ENCODE results near the gene CBX2. TPM values are rescaled to one million over a fixed set of nuclear protein-coding genes. Genes with fewer than 3 reads are reported as not detected.

CBX2 gene
- total and polyA plus RNA-seq, 2 of the 4 experiments (the other 2 are of a cell fraction) = 2.0 to 3.2 TPM

DNA sequence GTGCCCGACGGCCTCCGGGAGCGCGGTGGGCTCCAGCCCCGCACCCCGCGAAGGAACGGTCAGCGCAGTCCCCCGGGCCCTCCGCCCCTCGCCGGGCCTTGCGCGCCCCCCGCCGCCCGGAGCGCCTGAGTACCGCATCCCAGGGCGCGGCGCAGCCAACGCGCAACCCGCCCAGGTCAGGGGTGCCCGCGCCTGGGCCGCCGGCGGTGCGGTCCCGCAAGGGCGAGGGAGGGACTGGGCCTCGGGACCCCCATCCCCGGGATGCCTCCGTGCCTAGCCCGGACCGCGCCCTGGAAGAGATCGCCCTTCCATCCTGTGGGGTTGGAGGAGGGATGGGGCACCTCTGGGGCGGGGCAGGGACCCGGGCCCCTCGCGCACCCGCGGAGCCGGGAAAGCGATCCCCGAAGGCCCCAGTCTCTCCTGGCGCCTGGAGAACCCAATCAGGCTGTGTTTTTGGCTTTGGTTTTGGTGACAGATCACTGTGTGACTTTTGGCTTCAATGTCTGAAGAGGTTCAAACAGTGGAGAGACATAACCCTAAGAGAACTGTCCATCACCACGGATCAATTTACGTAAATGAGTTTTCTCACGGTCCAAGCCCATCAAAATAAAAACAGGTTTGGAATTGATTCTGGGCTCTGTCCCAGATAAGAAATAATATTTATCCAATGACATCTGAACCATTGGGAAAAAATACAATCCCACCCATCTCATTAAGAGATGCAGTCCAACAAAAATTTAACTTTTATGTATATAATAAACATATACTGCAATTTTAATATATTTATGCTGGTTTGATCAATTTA, 29.5 kb upstream of the CBX2 start (continued):
- TF ChIP-seq RAD21 (IDR thresholded peaks at IDR 0.05; ENCODE audit: low read length) = no peak

DNA sequence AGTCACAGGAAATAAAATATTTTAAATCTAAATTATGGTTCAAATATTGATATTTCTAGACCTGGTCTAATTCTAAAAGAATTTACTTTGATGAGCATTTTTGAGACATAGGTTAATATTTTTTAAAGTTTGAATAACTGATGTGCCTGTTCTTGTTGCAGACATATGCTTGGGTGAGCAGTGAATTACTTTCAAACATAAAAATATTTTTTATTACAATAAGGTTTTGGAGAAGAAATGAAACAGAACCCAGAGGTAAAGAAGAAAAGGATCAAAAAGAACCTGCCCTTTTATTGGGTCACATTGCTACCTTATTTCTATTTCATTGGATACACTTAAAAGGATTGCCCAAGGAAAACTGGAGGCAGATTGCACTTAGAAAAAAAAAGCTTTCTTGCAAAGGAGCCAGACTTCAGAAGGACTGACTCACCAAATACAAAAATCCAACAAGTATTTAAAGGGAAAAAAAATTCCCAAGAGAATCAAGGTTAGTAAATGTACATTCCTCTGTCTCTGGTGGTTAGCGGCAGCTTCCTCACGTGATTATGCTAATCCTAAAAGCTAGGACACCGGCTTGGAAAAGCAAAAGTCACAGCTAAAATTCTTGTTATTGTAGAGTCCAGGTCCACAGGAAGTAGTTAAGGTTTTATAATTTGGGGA, 28.7 kb upstream of the CBX2 start:
- no peak overlapping the region for H2AFZ ChIP-seq (replicated peaks; ENCODE audit: low read length, poor library complexity)
- dilution Hi-C loops (cut with HindIII; ENCODE audit: low sequenced_read_pairs, unreplicated experiment) = no loop called here
- no peak overlapping the region for H3K27ac ChIP-seq (ENCODE audit: insufficient read depth, low read length)
- ChIA-PET CTCF (interaction anchor here (0.6 kb wide), 1 partner anchor 151 kb away, joined by 4 read pairs; no protein-coding TSS in a partner anchor), POLR2A (ENCODE audit: unreplicated experiment) (no interaction called here)
- in situ Hi-C loops (cut with MboI; ENCODE audit: low sequenced_read_pairs) = loop anchor here (5.0 kb wide), 1 partner anchor 238 kb away; no protein-coding TSS in a partner anchor
- H3K14ac ChIP-seq (replicated peaks; ENCODE audit: low read depth, low read length) = no peak overlapping the region
- no peak overlapping the region for H3K23ac ChIP-seq (ENCODE audit: low read depth, low read length)
- H3K9me3 ChIP-seq (ENCODE audit: control insufficient read depth, insufficient read depth, low read length) = no peaks in the 10 kb centered on the region
- H3K4me1 ChIP-seq (ENCODE audit: control insufficient read depth, insufficient read depth, low read length) = peaks cover 3% of the 10 kb centered on the region; the same call in 1 of the 2 replicates
- H3K27me3 ChIP-seq (ENCODE audit: control insufficient read depth, insufficient read depth, low read length) = peaks cover 49% of the 10 kb centered on the region
- H3K4me3 ChIP-seq (ENCODE audit: insufficient read depth, low read depth, low read length) = no peak overlapping the region
- H2BK120ac ChIP-seq (ENCODE audit: low read depth, low read length) = no peak overlapping the region
- no peaks in the 10 kb centered on the region for H3K79me1 ChIP-seq (ENCODE audit: low read depth in 1 of 2, low read length in 2 of 2)
- BruUV-seq (replicated peaks) = no TSS peak
- no peak overlapping the region for H3K9ac ChIP-seq (ENCODE audit: low read depth, low read length)
- H2BK5ac ChIP-seq (ENCODE audit: low read depth, low read length, poor library complexity, severe bottlenecking) = no peak overlapping the region
- no peaks in the 10 kb centered on the region for H4K20me1 ChIP-seq (ENCODE audit: insufficient read depth, low read length)
- no peak overlapping the region for H3K18ac ChIP-seq (ENCODE audit: low read depth, low read length)
- DNase-seq (peak; percentile 73), ATAC-seq (ENCODE audit: low read depth) (peak; percentile 55)
- no peak for TF ChIP-seq MAZ (IDR thresholded peaks at IDR 0.05; ENCODE audit: borderline replicate concordance, low read depth, low read length)
- TF ChIP-seq CHD1 (IDR thresholded peaks at IDR 0.05; ENCODE audit: low read depth, low read length) = no peak
- peak; percentile 24; the same call in 1 of the 2 replicates for TF ChIP-seq CEBPB (IDR thresholded peaks at IDR 0.05; ENCODE audit: low read depth, low read length)
- peak; percentile 45; the same call in 1 of the 2 replicates for TF ChIP-seq BHLHE40 (IDR thresholded peaks at IDR 0.05; ENCODE audit: low read depth, low read length)
- TF ChIP-seq, protein P1, sequence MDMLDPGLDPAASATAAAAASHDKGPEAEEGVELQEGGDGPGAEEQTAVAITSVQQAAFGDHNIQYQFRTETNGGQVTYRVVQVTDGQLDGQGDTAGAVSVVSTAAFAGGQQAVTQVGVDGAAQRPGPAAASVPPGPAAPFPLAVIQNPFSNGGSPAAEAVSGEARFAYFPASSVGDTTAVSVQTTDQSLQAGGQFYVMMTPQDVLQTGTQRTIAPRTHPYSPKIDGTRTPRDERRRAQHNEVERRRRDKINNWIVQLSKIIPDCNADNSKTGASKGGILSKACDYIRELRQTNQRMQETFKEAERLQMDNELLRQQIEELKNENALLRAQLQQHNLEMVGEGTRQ (IDR thresholded peaks at IDR 0.05; ENCODE audit: low read depth, low read length) = 0 out of 2 replicates have a peak, but pooled peaks have one; percentile 4
- no CpG with 5 or more reads among the region's 3 CpGs for WGBS, 2 experiments (ENCODE audit: extremely low coverage in 2 of 2, insufficient read length in 1 of 2)
- no peak overlapping the region for H2BK20ac ChIP-seq (ENCODE audit: low read depth, low read length)
- H4K91ac ChIP-seq (ENCODE audit: insufficient read depth, low read depth, low read length) = no peak overlapping the region
- H3K36me3 ChIP-seq (ENCODE audit: control insufficient read depth, insufficient read depth, low read length) = no peaks in the 10 kb centered on the region
- no peak overlapping the region for H2BK15ac ChIP-seq (ENCODE audit: low read depth, low read length)
- no peak overlapping the region for H3K56ac ChIP-seq (ENCODE audit: extremely low read depth, insufficient read depth, low read length)
- intact Hi-C loops (cut with micrococcal nuclease) = loop anchor here (5.0 kb wide), 1 partner anchor 88 kb away; the partner anchor contains the start of gene CBX4
- no peaks in the 10 kb centered on the region for H3K9me1 ChIP-seq (ENCODE audit: insufficient read depth, low read length)
- no peak overlapping the region for H4K8ac ChIP-seq (ENCODE audit: low read depth in 2 of 2, low read length in 2 of 2)
- no peak overlapping the region for H2AK9ac ChIP-seq (replicated peaks; ENCODE audit: low read depth, low read length, poor library complexity)
- no peak overlapping the region for H2AK5ac ChIP-seq (ENCODE audit: low read depth, low read length)
- H3K4me2 ChIP-seq (ENCODE audit: low read depth, low read length) = peak overlapping the region; percentile 28; the same call in 1 of the 2 replicates
- H3K4ac ChIP-seq (ENCODE audit: low read depth, low read length) = no peak overlapping the region
- H4K5ac ChIP-seq (ENCODE audit: low read depth, low read length) = no peak overlapping the region
